OCI-LY7 (cell line): ENCODE results near the gene PPT1.

Experiments
- EZH2phosphoT487 ChIP-seq: fragments of 200-600 bp; sonication (generic); IDR thresholded peaks from 2 replicates; pipeline ENCODE4 v1.6.1; 2018; ENCODE audit warnings: low read depth, borderline replicate concordance, mild to moderate bottlenecking, mixed run types, antibody characterized with exemption, low read length, moderate library complexity, mixed read lengths
- TF ChIP-seq, protein P1 (sequence below): fragments of 200-600 bp; sonication (generic); conservative IDR thresholded peaks from 2 replicates; pipeline ENCODE4 v1.5.1; 2014; ENCODE audit warnings: mild to moderate bottlenecking, antibody characterized with exemption, low read length, moderate library complexity, mixed read lengths

DNA sequence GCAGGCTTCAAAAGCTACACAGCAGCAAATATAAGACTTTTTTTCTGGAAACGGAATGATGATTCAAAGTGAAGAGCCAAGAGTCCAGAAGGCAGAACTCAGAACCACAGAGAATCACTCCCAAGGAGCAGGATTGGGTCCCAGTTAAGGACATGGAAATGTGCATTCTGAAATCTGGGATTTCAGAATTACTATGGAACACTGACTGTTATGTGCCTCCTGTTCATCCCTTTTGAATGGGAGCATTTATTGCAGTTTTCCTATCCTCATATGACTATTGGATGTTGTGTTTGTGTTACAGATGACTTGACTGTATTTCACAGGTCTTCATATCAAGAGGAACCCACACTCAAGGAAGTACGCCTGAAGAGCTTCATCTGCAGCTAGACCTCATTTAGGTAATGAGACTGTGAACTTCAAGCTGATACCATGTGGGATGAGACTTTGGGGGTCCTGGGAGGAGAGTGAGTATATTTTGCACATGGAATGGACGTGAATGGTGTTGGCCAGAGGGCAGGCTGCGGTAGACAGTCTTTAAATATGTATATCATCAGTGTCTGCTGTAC lies 73.6 kb downstream of the PPT1 start:
- TF ChIP-seq, protein P1, sequence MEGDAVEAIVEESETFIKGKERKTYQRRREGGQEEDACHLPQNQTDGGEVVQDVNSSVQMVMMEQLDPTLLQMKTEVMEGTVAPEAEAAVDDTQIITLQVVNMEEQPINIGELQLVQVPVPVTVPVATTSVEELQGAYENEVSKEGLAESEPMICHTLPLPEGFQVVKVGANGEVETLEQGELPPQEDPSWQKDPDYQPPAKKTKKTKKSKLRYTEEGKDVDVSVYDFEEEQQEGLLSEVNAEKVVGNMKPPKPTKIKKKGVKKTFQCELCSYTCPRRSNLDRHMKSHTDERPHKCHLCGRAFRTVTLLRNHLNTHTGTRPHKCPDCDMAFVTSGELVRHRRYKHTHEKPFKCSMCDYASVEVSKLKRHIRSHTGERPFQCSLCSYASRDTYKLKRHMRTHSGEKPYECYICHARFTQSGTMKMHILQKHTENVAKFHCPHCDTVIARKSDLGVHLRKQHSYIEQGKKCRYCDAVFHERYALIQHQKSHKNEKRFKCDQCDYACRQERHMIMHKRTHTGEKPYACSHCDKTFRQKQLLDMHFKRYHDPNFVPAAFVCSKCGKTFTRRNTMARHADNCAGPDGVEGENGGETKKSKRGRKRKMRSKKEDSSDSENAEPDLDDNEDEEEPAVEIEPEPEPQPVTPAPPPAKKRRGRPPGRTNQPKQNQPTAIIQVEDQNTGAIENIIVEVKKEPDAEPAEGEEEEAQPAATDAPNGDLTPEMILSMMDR, result no peak
- no peak for TF ChIP-seq EZH2phosphoT487
